ENCODE measurements around the gene APOL1.

GRCh38 chr22:36274531-36274930, 21.6 kb downstream of the APOL1 start:
- TF ChIP-seq CTCF (conservative IDR thresholded peaks at IDR 0.05; ENCODE audit: low read depth, low read length) (no peak), POLR2A (IDR thresholded peaks at IDR 0.05; ENCODE audit: low read depth, low read length) (no peak)

Measured in IMR-90 (cell line).